GM21381 (cell line): ENCODE data around the gene FNTB.

Source experiments
- ATAC-seq: cut with Tn5 transposase; IDR thresholded peaks from one replicate; pipeline ENCODE4 v1.9.1; 2021; ENCODE audit warnings: mild to moderate bottlenecking, moderate library complexity; ENCODE audit not compliant: unreplicated experiment

The FNTB gene

DNA sequence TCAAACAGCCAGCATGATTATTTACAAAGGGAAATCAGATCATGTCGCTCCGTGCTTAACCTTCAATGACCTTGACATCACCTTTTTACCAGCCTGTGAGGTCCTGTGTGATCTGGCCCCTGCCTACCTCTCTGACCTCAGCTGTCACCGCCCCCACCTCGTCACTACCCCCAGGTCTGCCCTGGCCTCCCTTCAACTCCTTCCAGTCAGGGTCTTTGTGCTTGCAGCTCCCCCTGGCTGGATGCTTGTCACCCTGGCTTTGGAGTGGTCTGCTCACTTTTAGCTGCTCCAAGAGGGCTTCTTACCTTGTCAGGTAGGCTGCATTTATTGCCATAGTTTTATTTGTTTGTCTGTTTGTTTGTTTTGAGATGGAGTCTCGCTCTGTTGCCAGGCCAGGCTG is 123.8 kb downstream of the FNTB start:
- ATAC-seq: no peak
